Measurements from ENCODE around the gene TAP1.

- TF ChIP-seq CTCF (IDR thresholded peaks at IDR 0.05) (peak; percentile 83), PBX3 (IDR thresholded peaks at IDR 0.05) (no peak), ELK1 (IDR thresholded peaks at IDR 0.05; ENCODE audit: low read depth, low read length) (no peak), MAX (IDR thresholded peaks at IDR 0.05) (no peak), POLR2A (IDR thresholded peaks at IDR 0.05; ENCODE audit: low read length) (no peak), RCOR1 (IDR thresholded peaks at IDR 0.05; ENCODE audit: low read depth, low read length) (no peak), MAFK (IDR thresholded peaks at IDR 0.05; ENCODE audit: partially characterized antibody) (no peak), RARB (CRISPR knock-in tag; IDR thresholded peaks at IDR 0.05) (no peak), RFX5 (IDR thresholded peaks at IDR 0.05) (no peak), KDM1A (IDR thresholded peaks at IDR 0.05; ENCODE audit: low read depth) (no peak), EP300 (IDR thresholded peaks at IDR 0.05) (no peak), USF2 (IDR thresholded peaks at IDR 0.05) (no peak), ZNF302 (CRISPR knock-in tag; IDR thresholded peaks at IDR 0.05) (no peak)
Observed at GRCh38 chr6:32868257-32868788, 14.8 kb upstream of the TAP1 start.

Data from A549 (cell line).